Measurements from ENCODE around the gene KATNB1.
A peak's percentile ranks its signal among the peaks of the same experiment; 100 is the strongest.
"Not testable (repeated sequence)": the region's sequence is repeated elsewhere in the genome, so short reads cannot be mapped to it uniquely, and the experiment has no call there.

Gene KATNB1

GRCh38 chr16:57726433-57726947 lies 9.1 kb upstream of the KATNB1 start:
- FAIRE-seq = no peak

GRCh38 chr16:57727610-57728009 lies 8.0 kb upstream of the KATNB1 start:
- FAIRE-seq = no peak

- no peak for FAIRE-seq
Measured at GRCh38 chr16:57728336-57729181, 7.0 kb upstream of the KATNB1 start.

- no peak for FAIRE-seq
Measured at GRCh38 chr16:57729182-57729484, 6.4 kb upstream of the KATNB1 start.

- not testable (repeated sequence) for FAIRE-seq
Measured at GRCh38 chr16:57729852-57730251, 5.7 kb upstream of the KATNB1 start.

- FAIRE-seq = no peak
Measured at GRCh38 chr16:57730771-57731730, 4.5 kb upstream of the KATNB1 start.

GRCh38 chr16:57732037-57732436 lies 3.5 kb upstream of the KATNB1 start:
- no peak for FAIRE-seq

- no peak for FAIRE-seq
Measured at GRCh38 chr16:57732714-57733113, 2.9 kb upstream of the KATNB1 start.

GRCh38 chr16:57734308-57734924 lies 1.2 kb upstream of the KATNB1 start:
- no peak for FAIRE-seq

GRCh38 chr16:57734925-57735754 lies 430 bp upstream of the KATNB1 start:
- peak; percentile 99 for FAIRE-seq

- no peak for FAIRE-seq
Measured at GRCh38 chr16:57736419-57737351, 1.1 kb downstream of the KATNB1 start.

- no peak for FAIRE-seq
Measured at GRCh38 chr16:57738844-57739243, 3.3 kb downstream of the KATNB1 start.

- no peak for FAIRE-seq
Measured at GRCh38 chr16:57739756-57740422, 4.3 kb downstream of the KATNB1 start.

GRCh38 chr16:57740423-57741071 lies 5.0 kb downstream of the KATNB1 start:
- FAIRE-seq = no peak

- no peak for FAIRE-seq
Measured at GRCh38 chr16:57741660-57742191, 6.2 kb downstream of the KATNB1 start.

GRCh38 chr16:57742543-57742942 lies 7.0 kb downstream of the KATNB1 start:
- no peak for FAIRE-seq

- no peak for FAIRE-seq
Measured at GRCh38 chr16:57743458-57743857, 7.9 kb downstream of the KATNB1 start.

- FAIRE-seq = no peak
Measured at GRCh38 chr16:57743886-57744641, 8.5 kb downstream of the KATNB1 start.

GRCh38 chr16:57744642-57744903 lies 9.0 kb downstream of the KATNB1 start:
- no peak for FAIRE-seq
